Spleen (tissue), 7 donors: ENCODE measurements around the gene TFB1M.

Experiments
- POLR2A ChIP-seq, 3 donors: fragments of 450-650 bp; IDR thresholded peaks; one replicate each; pipeline ENCODE4 v1.5.1; 2017; ENCODE audit warnings: antibody characterized with exemption in 3 of 3, mild to moderate bottlenecking in 1 of 3
- POLR2AphosphoS5 ChIP-seq, 3 donors: sonication (generic); formaldehyde crosslinking; IDR thresholded peaks; one replicate each; pipeline ENCODE4 v1.5.1; 2017; ENCODE audit warnings: antibody characterized with exemption in 3 of 3
- TF ChIP-seq, protein P1 (sequence below), 11 experiments: fragments of 200-600 bp in 7 of 11; fragments of 450-650 bp in 4 of 11; sonication (generic) in 4 of 11; IDR thresholded peaks in 8 of 11; conservative IDR thresholded peaks in 3 of 11; 1 replicate in 7 of 11; 2 replicates in 4 of 11; pipeline versions ENCODE4 v1.4.0 to v1.8.0; 2016 to 2021; ENCODE audit warnings: antibody characterized with exemption in 11 of 11, inconsistent platforms in 4 of 11, mild to moderate bottlenecking in 1 of 11
- donor health status: DM: no; HTN: no; CAD: no; lungs with moderate emphysema.
- donor health status: DM: no; HTN: no; CAD: no.
- donor health status: DM: no; HTN: no; CAD: no.

DNA sequence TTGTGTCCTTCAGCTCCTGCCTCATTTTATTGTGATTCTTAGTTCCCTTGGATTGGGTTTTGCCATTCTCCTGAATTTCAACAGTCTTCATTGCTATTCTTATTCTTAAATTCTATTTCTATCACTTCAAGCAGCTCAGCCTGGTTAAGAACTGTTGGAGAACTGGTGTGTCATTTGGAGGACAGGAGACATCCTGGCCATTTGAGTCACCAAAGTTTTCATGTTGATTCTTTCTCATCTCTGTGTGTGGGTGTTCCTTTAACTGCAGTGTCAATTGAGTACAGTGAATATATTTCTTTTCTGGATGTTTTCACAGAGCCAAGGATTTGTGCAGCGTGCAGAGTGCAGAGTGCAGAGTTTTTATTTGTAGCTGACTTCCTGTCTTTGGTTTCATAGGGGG, 33.5 kb upstream of the TFB1M start:
- TF ChIP-seq, protein P1, sequence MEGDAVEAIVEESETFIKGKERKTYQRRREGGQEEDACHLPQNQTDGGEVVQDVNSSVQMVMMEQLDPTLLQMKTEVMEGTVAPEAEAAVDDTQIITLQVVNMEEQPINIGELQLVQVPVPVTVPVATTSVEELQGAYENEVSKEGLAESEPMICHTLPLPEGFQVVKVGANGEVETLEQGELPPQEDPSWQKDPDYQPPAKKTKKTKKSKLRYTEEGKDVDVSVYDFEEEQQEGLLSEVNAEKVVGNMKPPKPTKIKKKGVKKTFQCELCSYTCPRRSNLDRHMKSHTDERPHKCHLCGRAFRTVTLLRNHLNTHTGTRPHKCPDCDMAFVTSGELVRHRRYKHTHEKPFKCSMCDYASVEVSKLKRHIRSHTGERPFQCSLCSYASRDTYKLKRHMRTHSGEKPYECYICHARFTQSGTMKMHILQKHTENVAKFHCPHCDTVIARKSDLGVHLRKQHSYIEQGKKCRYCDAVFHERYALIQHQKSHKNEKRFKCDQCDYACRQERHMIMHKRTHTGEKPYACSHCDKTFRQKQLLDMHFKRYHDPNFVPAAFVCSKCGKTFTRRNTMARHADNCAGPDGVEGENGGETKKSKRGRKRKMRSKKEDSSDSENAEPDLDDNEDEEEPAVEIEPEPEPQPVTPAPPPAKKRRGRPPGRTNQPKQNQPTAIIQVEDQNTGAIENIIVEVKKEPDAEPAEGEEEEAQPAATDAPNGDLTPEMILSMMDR (IDR thresholded peaks at IDR 0.05 in 8 of 11, conservative IDR thresholded peaks at IDR 0.05 in 3 of 11): no peak
- no peak for TF ChIP-seq POLR2A (IDR thresholded peaks at IDR 0.05)
- TF ChIP-seq POLR2AphosphoS5 (IDR thresholded peaks at IDR 0.05): no peak
